ENCODE measurements around the gene NAPEPLD. TPM values are rescaled to one million over a fixed set of nuclear protein-coding genes. Genes with fewer than 3 reads are reported as not detected.
A peak's percentile ranks its signal among the peaks of the same experiment; 100 is the strongest.
"Not testable (repeated sequence)": the region's sequence is repeated elsewhere in the genome, so short reads cannot be mapped to it uniquely, and the experiment has no call there.

Gene NAPEPLD
- total RNA-seq (1 to 10 TPM; 8.4 to 8.5 TPM), polyA plus RNA-seq (7.6 TPM)

DNA sequence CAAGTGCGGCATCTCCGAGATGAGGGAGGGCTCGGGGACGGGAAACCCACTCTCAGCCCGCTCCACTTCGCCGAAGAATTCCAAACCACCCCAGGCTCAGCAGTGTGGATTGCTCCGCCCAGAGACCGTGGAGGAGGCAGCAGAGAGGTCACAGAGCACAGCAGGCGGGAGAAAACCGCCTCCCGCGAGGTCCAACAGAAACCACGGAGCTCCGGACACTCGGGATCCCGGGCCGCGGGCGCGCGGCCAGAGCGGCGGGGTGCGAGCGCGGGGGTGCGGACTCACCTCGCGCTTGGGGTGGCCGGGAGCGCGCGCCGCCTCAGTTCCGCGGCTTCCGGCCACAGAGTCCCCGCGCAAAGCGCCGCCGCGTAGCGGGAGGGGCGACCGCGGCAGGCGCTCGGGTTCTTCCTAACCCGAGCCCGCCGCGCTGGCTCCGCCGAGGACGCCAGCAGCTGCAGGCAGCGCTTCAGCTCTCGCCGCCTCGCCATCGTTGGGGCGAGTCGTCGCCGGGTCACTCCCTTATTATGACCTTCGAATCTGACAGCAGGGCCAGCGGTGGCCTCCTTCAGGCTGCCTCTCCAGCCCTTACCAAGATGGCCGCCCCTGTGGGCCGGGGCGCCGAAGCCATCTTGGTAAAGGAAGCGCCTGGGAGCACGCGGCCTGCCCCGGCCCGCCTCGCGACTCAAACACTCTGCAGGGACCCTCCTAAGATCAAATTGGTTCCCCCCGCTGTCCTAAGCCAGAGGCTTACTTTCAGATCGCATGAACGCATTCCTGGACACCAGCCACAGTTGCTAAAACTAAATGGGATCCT lies at the start of gene NAPEPLD:
TSS of gene NAPEPLD (minus strand) at position 106 of the 814 bp plus-strand sequence. CDS start 20,323 bp downstream, outside the sequence.
- H3K27ac Mint-ChIP-seq, result peak within 1 kb of the TSS; percentile 79 to 98 (median 97)
- peak within 1 kb of the TSS; percentile 92 to 99 (median 99) for H3K4me3 Mint-ChIP-seq
- Histone ChIP-seq H3K9me3 (ENCODE audit: low read length) (no peaks in the 10 kb centered on the region), H3K27me3 (ENCODE audit: insufficient read depth, low read length, poor library complexity, severe bottlenecking) (no peaks in the 10 kb centered on the region), H3K4me1 (ENCODE audit: insufficient read depth, low read length) (peaks cover 21% of the 10 kb centered on the region), H3K36me3 (ENCODE audit: insufficient read depth, low read length) (no peaks in the 10 kb centered on the region), H3K27ac (ENCODE audit: low read depth, low read length) (peak within 1 kb of the TSS; percentile 69), H3K4me3 (ENCODE audit: low read length) (peak within 1 kb of the TSS; percentile 71)
- ChIA-PET CTCF (interaction anchor here (1.6 kb wide), 1 partner anchor 74 kb away, joined by 5 read pairs; the partner anchor contains the start of genes ARMC10 and FBXL13), POLR2A (interaction anchor here (0.7 kb wide), 1 partner anchor 131 kb away, joined by 3 read pairs; no protein-coding TSS in a partner anchor)
- H3K36me3 Mint-ChIP-seq, result peaks cover 0 to 8% (median 1%) of the 10 kb centered on the region in 3 donors
- H3K9me3 Mint-ChIP-seq, result peaks cover 0 to 2% (median 0%) of the 10 kb centered on the region in 5 donors
- peaks cover 35 to 57% (median 54%) of the 10 kb centered on the region in 3 donors for H3K4me1 Mint-ChIP-seq
- peak; percentile 52 to 85 (median 77) for DNase-seq
- H3K27me3 Mint-ChIP-seq, result peaks cover 0 to 1% of the 10 kb centered on the region in 2 donors

GRCh38 chr7:103198079-103198478 lies 49.2 kb upstream of the NAPEPLD start:
- H3K4me3 ChIP-seq (ENCODE audit: low read length); CTCF ChIA-PET; H3K4me1 ChIP-seq (ENCODE audit: insufficient read depth, low read length); H3K27ac Mint-ChIP-seq; H3K4me3 Mint-ChIP-seq; H3K27me3 Mint-ChIP-seq; H3K9me3 Mint-ChIP-seq; H3K36me3 Mint-ChIP-seq; DNase-seq; H3K9me3 ChIP-seq (ENCODE audit: low read length); H3K36me3 ChIP-seq (ENCODE audit: insufficient read depth, low read length); H3K27ac ChIP-seq (ENCODE audit: low read depth, low read length); H3K4me1 Mint-ChIP-seq; POLR2A ChIA-PET; H3K27me3 ChIP-seq (ENCODE audit: insufficient read depth, low read length, poor library complexity, severe bottlenecking): not testable (repeated sequence)

DNA sequence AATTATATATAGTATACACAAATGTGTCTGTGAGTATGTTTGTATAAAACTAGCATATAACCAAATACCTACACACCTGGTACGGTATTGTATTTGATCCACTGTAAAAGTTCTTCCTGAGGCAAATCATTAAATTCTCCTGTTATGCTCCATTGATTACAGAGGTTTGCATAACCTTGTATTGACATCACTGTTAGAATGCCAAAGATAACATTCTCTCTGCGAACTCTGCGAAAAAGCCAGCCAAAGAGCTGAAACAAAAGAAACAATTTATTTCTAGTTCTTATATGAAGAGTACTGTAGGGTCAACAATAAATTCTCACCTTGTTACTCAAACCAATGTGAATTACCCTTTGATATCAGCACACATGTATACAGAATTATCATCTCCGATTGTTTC lies 46.5 kb upstream of the NAPEPLD start:
- H3K27me3 ChIP-seq (ENCODE audit: insufficient read depth, low read length, poor library complexity, severe bottlenecking); H3K27ac Mint-ChIP-seq; H3K4me3 Mint-ChIP-seq; DNase-seq; H3K4me1 Mint-ChIP-seq; H3K4me1 ChIP-seq (ENCODE audit: insufficient read depth, low read length); H3K9me3 Mint-ChIP-seq; H3K27me3 Mint-ChIP-seq; H3K27ac ChIP-seq (ENCODE audit: low read depth, low read length); H3K4me3 ChIP-seq (ENCODE audit: low read length); H3K36me3 Mint-ChIP-seq; H3K9me3 ChIP-seq (ENCODE audit: low read length); CTCF ChIA-PET; H3K36me3 ChIP-seq (ENCODE audit: insufficient read depth, low read length); POLR2A ChIA-PET: not testable (repeated sequence)

GRCh38 chr7:103172415-103173146 lies 23.7 kb upstream of the NAPEPLD start:
- CTCF ChIA-PET, POLR2A ChIA-PET: not testable (repeated sequence)

DNA sequence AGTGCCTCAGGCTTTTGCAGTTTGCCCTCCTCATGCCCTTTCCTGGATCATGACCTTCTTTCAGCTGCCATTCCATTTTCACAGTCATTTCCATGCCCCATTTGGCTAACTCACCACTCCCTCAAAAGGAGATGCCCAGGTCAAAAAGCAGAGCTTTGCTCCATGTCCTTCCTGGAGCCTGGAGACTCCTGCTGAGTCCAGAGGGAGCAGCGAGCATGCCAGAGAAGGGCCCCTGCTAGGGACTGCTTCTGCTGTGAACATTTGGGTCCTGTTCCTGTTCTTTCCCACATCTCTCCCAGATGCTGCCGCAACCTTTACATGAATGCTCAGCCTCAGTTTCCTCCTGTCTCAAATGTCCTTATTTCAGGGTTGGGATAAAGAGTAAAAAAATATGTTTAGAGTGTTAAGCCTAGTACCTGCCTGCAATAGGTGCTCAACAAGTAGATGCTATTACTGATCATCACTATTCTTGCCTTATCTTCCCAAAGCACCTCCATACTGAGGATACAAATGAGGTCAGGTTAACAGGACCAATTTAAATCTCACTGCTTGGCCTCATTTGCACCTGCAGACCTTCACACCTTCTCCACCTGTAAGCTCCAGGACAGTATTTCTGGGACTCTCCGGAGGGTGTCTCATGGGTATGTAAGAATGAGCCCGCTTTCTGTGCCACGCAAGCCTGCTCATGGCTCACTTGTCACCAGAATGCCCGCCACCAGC lies 23.0 kb upstream of the NAPEPLD start:
- DNase-seq; CTCF ChIA-PET; H3K27me3 Mint-ChIP-seq; H3K9me3 ChIP-seq (ENCODE audit: low read length); H3K27me3 ChIP-seq (ENCODE audit: insufficient read depth, low read length, poor library complexity, severe bottlenecking); H3K9me3 Mint-ChIP-seq; H3K36me3 ChIP-seq (ENCODE audit: insufficient read depth, low read length); H3K4me1 Mint-ChIP-seq; H3K4me3 Mint-ChIP-seq; POLR2A ChIA-PET; H3K4me3 ChIP-seq (ENCODE audit: low read length); H3K27ac ChIP-seq (ENCODE audit: low read depth, low read length); H3K4me1 ChIP-seq (ENCODE audit: insufficient read depth, low read length); H3K36me3 Mint-ChIP-seq: not testable (repeated sequence)
- peak overlapping the region in 1 of 8 donors; percentile 75 for H3K27ac Mint-ChIP-seq

More at GRCh38 chr7:103172415-103173146, 23.7 kb upstream of the NAPEPLD start:
- not testable (repeated sequence) for H3K4me3 ChIP-seq (ENCODE audit: low read length); H3K27me3 Mint-ChIP-seq; H3K27me3 ChIP-seq (ENCODE audit: insufficient read depth, low read length, poor library complexity, severe bottlenecking); H3K9me3 Mint-ChIP-seq; H3K4me3 Mint-ChIP-seq; H3K9me3 ChIP-seq (ENCODE audit: low read length); H3K36me3 Mint-ChIP-seq; H3K4me1 ChIP-seq (ENCODE audit: insufficient read depth, low read length); H3K4me1 Mint-ChIP-seq; H3K36me3 ChIP-seq (ENCODE audit: insufficient read depth, low read length); H3K27ac Mint-ChIP-seq; DNase-seq; H3K27ac ChIP-seq (ENCODE audit: low read depth, low read length)

GRCh38 chr7:103166921-103167544 lies 18.1 kb upstream of the NAPEPLD start:
- H3K4me1 Mint-ChIP-seq; H3K4me3 Mint-ChIP-seq; CTCF ChIA-PET; POLR2A ChIA-PET; H3K27me3 ChIP-seq (ENCODE audit: insufficient read depth, low read length, poor library complexity, severe bottlenecking); H3K9me3 ChIP-seq (ENCODE audit: low read length); H3K4me3 ChIP-seq (ENCODE audit: low read length); H3K27ac Mint-ChIP-seq; DNase-seq; H3K4me1 ChIP-seq (ENCODE audit: insufficient read depth, low read length); H3K36me3 ChIP-seq (ENCODE audit: insufficient read depth, low read length); H3K9me3 Mint-ChIP-seq; H3K27me3 Mint-ChIP-seq; H3K36me3 Mint-ChIP-seq; H3K27ac ChIP-seq (ENCODE audit: low read depth, low read length): not testable (repeated sequence)

- H3K4me1 Mint-ChIP-seq; H3K36me3 Mint-ChIP-seq; H3K9me3 ChIP-seq (ENCODE audit: low read length); DNase-seq; H3K27me3 ChIP-seq (ENCODE audit: insufficient read depth, low read length, poor library complexity, severe bottlenecking); H3K36me3 ChIP-seq (ENCODE audit: insufficient read depth, low read length); POLR2A ChIA-PET; H3K4me3 ChIP-seq (ENCODE audit: low read length); H3K4me1 ChIP-seq (ENCODE audit: insufficient read depth, low read length); H3K27ac Mint-ChIP-seq; H3K27me3 Mint-ChIP-seq; H3K27ac ChIP-seq (ENCODE audit: low read depth, low read length); CTCF ChIA-PET; H3K9me3 Mint-ChIP-seq; H3K4me3 Mint-ChIP-seq: not testable (repeated sequence)
Measured at GRCh38 chr7:103163087-103163825, 14.4 kb upstream of the NAPEPLD start.

Measured in CD8-positive, alpha-beta memory T cell (primary cell).